ENCODE data around the gene BRI3BP.

GRCh38 chr12:125005652-125006051 lies 12.2 kb downstream of the BRI3BP start:
- TF ChIP-seq CTCF (IDR thresholded peaks at IDR 0.05) (no peak), POLR2A (IDR thresholded peaks at IDR 0.05) (no peak), POLR2AphosphoS5 (IDR thresholded peaks at IDR 0.05; ENCODE audit: insufficient read depth in 1 of 2, low read depth in 1 of 2) (no peak)
